WTC11 (cell line): ENCODE measurements around the gene LAPTM5. TPM values are rescaled to one million over a fixed set of nuclear protein-coding genes. Genes with fewer than 3 reads are reported as not detected.

Experiments used
- ATAC-seq: fragments of 200-7000 bp; cut with Tn5 transposase; 2 replicates; pipeline ENCODE4 v1.10.0; 2021; ENCODE audit warnings: mild to moderate bottlenecking, moderate library complexity
- CTCF ChIA-PET: fragments of 300-600 bp; sonication (Branson Sonifier 250); formaldehyde crosslinking; loops from one replicate; lab custom pipeline; 2021; ENCODE audit warnings: antibody characterized with exemption; lab: Charles Lee
- POLR2A ChIA-PET: fragments of 350-600 bp; sonication (Branson Sonifier 250); formaldehyde crosslinking; loops from one replicate; lab custom pipeline; 2021; ENCODE audit warnings: antibody characterized with exemption; lab: Charles Lee
- DNase-seq: peaks from one replicate; pipeline ENCODE4 v3.0.0; 2021; ENCODE audit warnings: low spot score
- H3K27ac Mint-ChIP-seq: 2 replicates; pipeline ENCODE4 v1.8.0; 2021; ENCODE audit warnings: mixed read lengths
- H3K27me3 Mint-ChIP-seq: 2 replicates; pipeline ENCODE4 v1.8.0; 2021; ENCODE audit warnings: low read depth, mild to moderate bottlenecking, moderate library complexity, mixed read lengths
- H3K36me3 Mint-ChIP-seq: 2 replicates; pipeline ENCODE4 v1.8.0; 2021; ENCODE audit warnings: mixed read lengths
- H3K4me1 Mint-ChIP-seq: 2 replicates; pipeline ENCODE4 v1.8.0; 2022; ENCODE audit warnings: mixed read lengths
- H3K4me3 Mint-ChIP-seq: 2 replicates; pipeline ENCODE4 v1.8.0; 2021; ENCODE audit warnings: mild to moderate bottlenecking, moderate library complexity, mixed read lengths
- H3K9me3 Mint-ChIP-seq: 2 replicates; pipeline ENCODE4 v1.8.0; 2021; ENCODE audit warnings: mixed read lengths
- AFF4 ChIP-seq: sonication (generic); formaldehyde crosslinking; IDR thresholded peaks from 2 replicates; pipeline ENCODE4 v1.8.1; 2023; ENCODE audit warnings: mild to moderate bottlenecking, missing genetic modification reagents, borderline replicate concordance
- ATF2 ChIP-seq: sonication (generic); formaldehyde crosslinking; IDR thresholded peaks from 2 replicates; pipeline ENCODE4 v1.8.1; 2022; ENCODE audit warnings: low read depth, missing genetic modification reagents, borderline replicate concordance
- CBFB ChIP-seq: sonication (generic); formaldehyde crosslinking; IDR thresholded peaks from 2 replicates; pipeline ENCODE4 v1.8.1; 2022; ENCODE audit warnings: mild to moderate bottlenecking, low read depth, missing genetic modification reagents
- CTCF ChIP-seq: fragments of 200-600 bp; IDR thresholded peaks from 2 replicates; pipeline ENCODE4 v1.8.0; 2022; ENCODE audit warnings: antibody characterized with exemption
- FOXJ3 ChIP-seq: sonication (generic); formaldehyde crosslinking; IDR thresholded peaks from 2 replicates; pipeline ENCODE4 v1.9.0; 2021; ENCODE audit warnings: missing genetic modification reagents, mild to moderate bottlenecking, borderline replicate concordance
- FOXP1 ChIP-seq: sonication (generic); formaldehyde crosslinking; IDR thresholded peaks from 2 replicates; pipeline ENCODE4 v1.8.0; 2022; ENCODE audit warnings: missing genetic modification reagents, mild to moderate bottlenecking, moderate library complexity, borderline replicate concordance
- MXD4 ChIP-seq: fragments of 250-450 bp; sonication (Bioruptor Pico); IDR thresholded peaks from 2 replicates; pipeline ENCODE4 v1.8.0; 2021; ENCODE audit warnings: mild to moderate bottlenecking, moderate library complexity, borderline replicate concordance
- MYBL2 ChIP-seq: sonication (generic); formaldehyde crosslinking; IDR thresholded peaks from 2 replicates; pipeline ENCODE4 v1.8.1; 2023; ENCODE audit warnings: mild to moderate bottlenecking, moderate library complexity, missing genetic modification reagents
- RORB ChIP-seq: fragments of 250-450 bp; sonication (Bioruptor Pico); IDR thresholded peaks from 2 replicates; pipeline ENCODE4 v1.9.0; 2021; ENCODE audit warnings: mild to moderate bottlenecking
- ZNF219 ChIP-seq: sonication (generic); formaldehyde crosslinking; IDR thresholded peaks from 2 replicates; pipeline ENCODE4 v1.8.0; 2023; ENCODE audit warnings: missing genetic modification reagents, mild to moderate bottlenecking, borderline replicate concordance
- ZNF232 ChIP-seq: sonication (generic); formaldehyde crosslinking; IDR thresholded peaks from 2 replicates; pipeline ENCODE4 v1.8.0; 2022; ENCODE audit warnings: mild to moderate bottlenecking, missing genetic modification reagents
- ZNF416 ChIP-seq: fragments of 250-450 bp; sonication (Bioruptor Pico); IDR thresholded peaks from 2 replicates; pipeline ENCODE4 v1.9.0; 2021; ENCODE audit warnings: mild to moderate bottlenecking, inconsistent platforms
- total RNA-seq: library from RNA; stranded (reverse); gene quantifications from 3 replicates; pipeline ENCODE4 v1.2.3, GENCODE V29; 2021
- TF ChIP-seq, protein P1 (sequence below): sonication (generic); formaldehyde crosslinking; IDR thresholded peaks from 2 replicates; pipeline ENCODE4 v1.8.0; 2022; ENCODE audit warnings: mild to moderate bottlenecking, missing genetic modification reagents
- TF ChIP-seq, protein P2 (sequence below): sonication (generic); formaldehyde crosslinking; IDR thresholded peaks from 2 replicates; pipeline ENCODE4 v1.8.0; 2022; ENCODE audit warnings: missing genetic modification reagents
- TF ChIP-seq, protein P3 (sequence below): sonication (generic); formaldehyde crosslinking; IDR thresholded peaks from 2 replicates; pipeline ENCODE4 v1.8.1; 2022; ENCODE audit warnings: missing genetic modification reagents, borderline replicate concordance

LAPTM5 gene
- total RNA-seq, 1 experiment from 2014 or later = 1.3 TPM

- TF ChIP-seq CTCF = no peak
- TF ChIP-seq, protein P1, sequence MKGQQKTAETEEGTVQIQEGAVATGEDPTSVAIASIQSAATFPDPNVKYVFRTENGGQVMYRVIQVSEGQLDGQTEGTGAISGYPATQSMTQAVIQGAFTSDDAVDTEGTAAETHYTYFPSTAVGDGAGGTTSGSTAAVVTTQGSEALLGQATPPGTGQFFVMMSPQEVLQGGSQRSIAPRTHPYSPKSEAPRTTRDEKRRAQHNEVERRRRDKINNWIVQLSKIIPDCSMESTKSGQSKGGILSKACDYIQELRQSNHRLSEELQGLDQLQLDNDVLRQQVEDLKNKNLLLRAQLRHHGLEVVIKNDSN (CRISPR knock-in tag) = no peak
- no peak for TF ChIP-seq MXD4 (CRISPR knock-in tag)
- TF ChIP-seq, protein P2, sequence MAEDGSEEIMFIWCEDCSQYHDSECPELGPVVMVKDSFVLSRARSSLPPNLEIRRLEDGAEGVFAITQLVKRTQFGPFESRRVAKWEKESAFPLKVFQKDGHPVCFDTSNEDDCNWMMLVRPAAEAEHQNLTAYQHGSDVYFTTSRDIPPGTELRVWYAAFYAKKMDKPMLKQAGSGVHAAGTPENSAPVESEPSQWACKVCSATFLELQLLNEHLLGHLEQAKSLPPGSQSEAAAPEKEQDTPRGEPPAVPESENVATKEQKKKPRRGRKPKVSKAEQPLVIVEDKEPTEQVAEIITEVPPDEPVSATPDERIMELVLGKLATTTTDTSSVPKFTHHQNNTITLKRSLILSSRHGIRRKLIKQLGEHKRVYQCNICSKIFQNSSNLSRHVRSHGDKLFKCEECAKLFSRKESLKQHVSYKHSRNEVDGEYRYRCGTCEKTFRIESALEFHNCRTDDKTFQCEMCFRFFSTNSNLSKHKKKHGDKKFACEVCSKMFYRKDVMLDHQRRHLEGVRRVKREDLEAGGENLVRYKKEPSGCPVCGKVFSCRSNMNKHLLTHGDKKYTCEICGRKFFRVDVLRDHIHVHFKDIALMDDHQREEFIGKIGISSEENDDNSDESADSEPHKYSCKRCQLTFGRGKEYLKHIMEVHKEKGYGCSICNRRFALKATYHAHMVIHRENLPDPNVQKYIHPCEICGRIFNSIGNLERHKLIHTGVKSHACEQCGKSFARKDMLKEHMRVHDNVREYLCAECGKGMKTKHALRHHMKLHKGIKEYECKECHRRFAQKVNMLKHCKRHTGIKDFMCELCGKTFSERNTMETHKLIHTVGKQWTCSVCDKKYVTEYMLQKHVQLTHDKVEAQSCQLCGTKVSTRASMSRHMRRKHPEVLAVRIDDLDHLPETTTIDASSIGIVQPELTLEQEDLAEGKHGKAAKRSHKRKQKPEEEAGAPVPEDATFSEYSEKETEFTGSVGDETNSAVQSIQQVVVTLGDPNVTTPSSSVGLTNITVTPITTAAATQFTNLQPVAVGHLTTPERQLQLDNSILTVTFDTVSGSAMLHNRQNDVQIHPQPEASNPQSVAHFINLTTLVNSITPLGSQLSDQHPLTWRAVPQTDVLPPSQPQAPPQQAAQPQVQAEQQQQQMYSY (CRISPR knock-in tag) = no peak
- TF ChIP-seq, all 79 proteins: peak for 0
Observed at GRCh38 chr1:30761381-30762151, 4.0 kb upstream of the LAPTM5 start (continued).

GRCh38 chr1:30760596-30761324 lies 3.2 kb upstream of the LAPTM5 start:
- H3K9me3 Mint-ChIP-seq = peaks cover 9% of the 10 kb centered on the region; the same call in 1 of the 2 replicates
- peaks cover 19% of the 10 kb centered on the region for H3K4me1 Mint-ChIP-seq
- no peak overlapping the region for H3K27ac Mint-ChIP-seq
- CTCF ChIA-PET = interaction anchor here (0.8 to 2.6 kb wide), 11 partner anchors 9 to 149 kb away, joined by 3 to 17 read pairs (median 5); no protein-coding TSS in a partner anchor
- ATAC-seq = no peak
- no peaks in the 10 kb centered on the region for H3K27me3 Mint-ChIP-seq
- peaks cover 3% of the 10 kb centered on the region; the same call in 1 of the 2 replicates for H3K36me3 Mint-ChIP-seq
- no peak for DNase-seq
- POLR2A ChIA-PET = no interaction called here
- H3K4me3 Mint-ChIP-seq = no peak overlapping the region
- TF ChIP-seq, protein P3, sequence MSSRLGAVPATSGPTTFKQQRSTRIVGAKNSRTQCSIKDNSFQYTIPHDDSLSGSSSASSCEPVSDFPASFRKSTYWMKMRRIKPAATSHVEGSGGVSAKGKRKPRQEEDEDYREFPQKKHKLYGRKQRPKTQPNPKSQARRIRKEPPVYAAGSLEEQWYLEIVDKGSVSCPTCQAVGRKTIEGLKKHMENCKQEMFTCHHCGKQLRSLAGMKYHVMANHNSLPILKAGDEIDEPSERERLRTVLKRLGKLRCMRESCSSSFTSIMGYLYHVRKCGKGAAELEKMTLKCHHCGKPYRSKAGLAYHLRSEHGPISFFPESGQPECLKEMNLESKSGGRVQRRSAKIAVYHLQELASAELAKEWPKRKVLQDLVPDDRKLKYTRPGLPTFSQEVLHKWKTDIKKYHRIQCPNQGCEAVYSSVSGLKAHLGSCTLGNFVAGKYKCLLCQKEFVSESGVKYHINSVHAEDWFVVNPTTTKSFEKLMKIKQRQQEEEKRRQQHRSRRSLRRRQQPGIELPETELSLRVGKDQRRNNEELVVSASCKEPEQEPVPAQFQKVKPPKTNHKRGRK = no peak
- TF ChIP-seq, protein P1 (CRISPR knock-in tag) = no peak
- TF ChIP-seq FOXP1 (no peak), ZNF416 (CRISPR knock-in tag) (no peak), CBFB (CRISPR knock-in tag) (no peak), RORB (no peak), AFF4 (CRISPR knock-in tag) (no peak), ATF2 (CRISPR knock-in tag) (no peak), ZNF232 (CRISPR knock-in tag) (no peak), CTCF (no peak), MXD4 (CRISPR knock-in tag) (no peak), ZNF219 (CRISPR knock-in tag) (no peak), MYBL2 (no peak), FOXJ3 (CRISPR knock-in tag) (no peak)
